Fibroblast of the aortic adventitia (primary cell): ENCODE results near the gene C1QTNF4. TPM values are rescaled to one million over a fixed set of nuclear protein-coding genes. Genes with fewer than 3 reads are reported as not detected.

Source experiments
- DNase-seq: peaks from one replicate; pipeline ENCODE4 v3.0.0-alpha.2; 2010; ENCODE audit warnings: low read depth
- H3K4me3 ChIP-seq: 2 replicates; pipeline ENCODE4 v1.5.1; 2011; ENCODE audit warnings: low read depth, mild to moderate bottlenecking, control low read depth, low read length, moderate library complexity
- total RNA-seq: library from RNA; depleted of rRNA; stranded (reverse); fragments of >200 nt; gene quantifications from 2 replicates; pipeline ENCODE4 v1.2.3, GENCODE V29; 2012; ENCODE audit warnings: low replicate concordance
- TF ChIP-seq, protein P1 (sequence below): IDR thresholded peaks from 2 replicates; pipeline ENCODE4 v1.5.1; 2011; ENCODE audit warnings: mild to moderate bottlenecking, low read length, control low read depth, inconsistent platforms; ENCODE audit not compliant: insufficient read depth

C1QTNF4 gene
- total RNA-seq, 1 donor: not detected

GRCh38 chr11:47609675-47610074 is 15.5 kb upstream of the C1QTNF4 start:
- DNase-seq: no peak
- H3K4me3 ChIP-seq: no peak overlapping the region
- TF ChIP-seq, protein P1, sequence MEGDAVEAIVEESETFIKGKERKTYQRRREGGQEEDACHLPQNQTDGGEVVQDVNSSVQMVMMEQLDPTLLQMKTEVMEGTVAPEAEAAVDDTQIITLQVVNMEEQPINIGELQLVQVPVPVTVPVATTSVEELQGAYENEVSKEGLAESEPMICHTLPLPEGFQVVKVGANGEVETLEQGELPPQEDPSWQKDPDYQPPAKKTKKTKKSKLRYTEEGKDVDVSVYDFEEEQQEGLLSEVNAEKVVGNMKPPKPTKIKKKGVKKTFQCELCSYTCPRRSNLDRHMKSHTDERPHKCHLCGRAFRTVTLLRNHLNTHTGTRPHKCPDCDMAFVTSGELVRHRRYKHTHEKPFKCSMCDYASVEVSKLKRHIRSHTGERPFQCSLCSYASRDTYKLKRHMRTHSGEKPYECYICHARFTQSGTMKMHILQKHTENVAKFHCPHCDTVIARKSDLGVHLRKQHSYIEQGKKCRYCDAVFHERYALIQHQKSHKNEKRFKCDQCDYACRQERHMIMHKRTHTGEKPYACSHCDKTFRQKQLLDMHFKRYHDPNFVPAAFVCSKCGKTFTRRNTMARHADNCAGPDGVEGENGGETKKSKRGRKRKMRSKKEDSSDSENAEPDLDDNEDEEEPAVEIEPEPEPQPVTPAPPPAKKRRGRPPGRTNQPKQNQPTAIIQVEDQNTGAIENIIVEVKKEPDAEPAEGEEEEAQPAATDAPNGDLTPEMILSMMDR: no peak

DNA sequence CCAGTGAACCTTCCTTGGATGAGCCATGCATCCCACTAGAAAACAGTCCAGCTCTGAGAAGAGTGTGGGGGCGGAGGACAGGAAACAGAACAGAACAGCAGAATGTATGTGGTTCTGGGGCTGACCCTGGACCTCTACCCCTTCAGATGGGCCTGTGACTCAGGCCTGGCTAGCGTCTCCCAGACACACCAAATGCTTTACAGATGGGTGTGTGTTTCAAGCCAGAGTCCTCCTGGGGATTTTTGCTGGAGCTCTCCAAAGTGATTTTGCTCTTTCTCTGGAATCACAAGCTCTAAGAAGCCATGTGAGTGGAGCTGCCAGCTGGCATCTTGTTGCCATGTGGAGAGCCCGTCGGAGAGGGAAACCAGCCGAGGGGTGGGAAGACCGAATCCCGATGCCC is 13.2 kb upstream of the C1QTNF4 start:
- no peak overlapping the region for H3K4me3 ChIP-seq
- peak; percentile 97 for DNase-seq
- TF ChIP-seq, protein P1: no peak

DNA sequence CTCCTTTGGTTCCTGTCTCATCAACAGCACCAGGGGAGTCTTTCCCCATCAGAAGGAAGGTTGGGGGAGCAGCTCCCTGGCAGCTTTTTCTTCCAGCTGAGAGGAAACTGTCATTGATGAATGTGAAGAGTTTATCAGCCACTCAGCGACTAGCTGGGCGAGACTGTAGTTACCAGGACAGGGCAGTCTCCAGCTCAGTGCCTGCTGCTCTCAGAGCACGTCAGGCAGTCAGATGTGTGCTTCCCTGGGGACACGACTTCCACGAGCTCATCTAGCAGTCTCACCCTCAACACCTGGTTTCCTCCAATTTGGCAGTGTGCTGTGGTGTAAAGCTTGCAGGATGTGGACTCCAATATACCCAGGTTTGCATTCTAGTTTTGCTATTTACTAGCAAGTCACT is 12.5 kb upstream of the C1QTNF4 start:
- DNase-seq: peak; percentile 58
- no peak overlapping the region for H3K4me3 ChIP-seq

GRCh38 chr11:47605921-47606320 is 11.7 kb upstream of the C1QTNF4 start:
- TF ChIP-seq, protein P1: no peak
- H3K4me3 ChIP-seq: no peak overlapping the region
- DNase-seq: no peak

More for the DNA sequence above, 12.5 kb upstream of the C1QTNF4 start:
- TF ChIP-seq, protein P1: no peak

- no peak overlapping the region for H3K4me3 ChIP-seq
- TF ChIP-seq, protein P1: no peak
- DNase-seq: peak; percentile 64
These were observed 9.1 kb upstream of the C1QTNF4 start for GRCh38 chr11:47603295-47603694.

DNA sequence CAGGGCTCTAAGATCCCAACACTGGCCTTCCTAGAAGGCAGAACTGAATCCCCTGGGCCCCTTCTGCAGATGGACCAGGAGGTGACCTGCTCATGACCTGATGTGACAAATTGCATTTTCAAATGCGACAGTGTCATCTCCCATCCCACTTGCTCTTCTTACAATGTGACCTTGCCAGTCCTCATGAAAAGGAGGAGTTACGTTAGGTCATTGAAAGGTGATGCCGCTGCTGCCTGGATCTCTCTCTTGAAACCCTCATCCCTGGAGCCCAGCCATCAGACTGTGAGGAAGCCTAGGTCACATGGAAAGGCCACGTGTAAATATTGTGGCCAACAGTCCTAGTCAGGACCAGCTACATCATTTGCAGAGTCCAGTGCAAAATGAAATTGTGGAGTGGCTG is 5.7 kb upstream of the C1QTNF4 start:
- H3K4me3 ChIP-seq: no peak overlapping the region
- no peak for DNase-seq
- TF ChIP-seq, protein P1: no peak

GRCh38 chr11:47595967-47596366 is 1.8 kb upstream of the C1QTNF4 start:
- no peak for DNase-seq
- H3K4me3 ChIP-seq: no peak overlapping the region
- TF ChIP-seq, protein P1: no peak
